Eye (tissue), 1 donor: ENCODE data around the gene MYZAP.

Source experiments
- DNase-seq: peaks from one replicate; pipeline ENCODE4 v3.0.0-alpha.2; 2015

MYZAP gene

DNA sequence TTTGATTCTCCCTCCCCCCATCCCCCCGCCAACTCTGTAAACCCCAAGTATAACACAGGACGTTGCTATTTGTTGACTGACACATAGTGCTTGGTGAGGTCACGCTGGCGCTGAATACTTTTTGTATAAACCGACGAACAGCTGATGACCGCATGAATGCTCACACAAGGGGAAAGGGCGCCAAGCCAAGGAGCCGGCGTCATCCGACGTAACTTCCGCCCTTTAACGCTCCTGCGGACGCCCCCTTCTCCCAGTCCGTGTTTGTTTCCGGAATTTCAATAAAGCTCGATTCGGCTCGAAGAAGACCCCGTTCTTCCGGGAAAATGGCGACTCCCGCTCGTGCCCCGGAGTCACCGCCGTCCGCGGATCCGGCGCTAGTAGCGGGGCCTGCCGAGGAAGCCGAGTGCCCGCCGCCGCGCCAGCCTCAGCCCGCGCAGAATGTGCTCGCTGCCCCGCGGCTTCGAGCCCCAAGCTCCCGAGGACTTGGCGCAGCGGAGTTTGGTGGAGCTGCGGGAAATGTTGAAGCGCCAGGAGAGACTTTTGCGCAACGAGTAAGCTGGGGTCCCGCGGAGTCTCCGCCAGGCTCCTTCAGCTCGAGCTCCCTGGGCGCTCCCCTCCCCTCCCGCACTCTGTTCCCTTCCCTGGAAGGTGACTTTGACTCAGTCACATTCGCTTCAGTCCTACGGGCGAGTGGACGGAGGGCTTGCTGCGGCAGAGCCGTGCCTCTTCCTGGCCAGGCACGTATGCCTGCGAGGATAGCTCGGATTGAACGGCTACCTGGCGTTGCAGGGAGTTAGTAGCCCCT lies 114.9 kb downstream of the MYZAP start, which contains the start of gene POLR2M:
Gene POLR2M (plus strand): TSS at position 310 of the 805 bp plus-strand sequence. CDS start 129 bp downstream, at position 439.
- DNase-seq, result peak; percentile 99

DNA sequence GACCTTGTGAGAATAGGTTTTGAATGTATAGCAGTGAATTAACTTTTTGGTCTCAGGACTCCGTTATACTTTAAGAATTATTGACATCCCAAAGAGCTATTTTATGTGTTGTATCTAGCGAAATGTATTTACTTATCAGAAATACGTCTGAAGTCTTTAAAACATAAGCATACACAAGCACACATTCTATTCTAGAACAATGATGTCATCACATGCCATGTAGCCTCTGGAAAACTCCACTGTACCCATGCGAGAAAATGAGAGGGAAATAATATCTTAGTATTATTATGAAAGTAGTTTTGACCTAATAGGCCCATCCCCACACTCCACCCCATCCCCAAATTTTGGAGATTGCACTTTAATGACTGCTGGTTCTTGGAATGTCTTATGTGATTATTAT lies 116.3 kb downstream of the MYZAP start:
- no peak for DNase-seq

DNA sequence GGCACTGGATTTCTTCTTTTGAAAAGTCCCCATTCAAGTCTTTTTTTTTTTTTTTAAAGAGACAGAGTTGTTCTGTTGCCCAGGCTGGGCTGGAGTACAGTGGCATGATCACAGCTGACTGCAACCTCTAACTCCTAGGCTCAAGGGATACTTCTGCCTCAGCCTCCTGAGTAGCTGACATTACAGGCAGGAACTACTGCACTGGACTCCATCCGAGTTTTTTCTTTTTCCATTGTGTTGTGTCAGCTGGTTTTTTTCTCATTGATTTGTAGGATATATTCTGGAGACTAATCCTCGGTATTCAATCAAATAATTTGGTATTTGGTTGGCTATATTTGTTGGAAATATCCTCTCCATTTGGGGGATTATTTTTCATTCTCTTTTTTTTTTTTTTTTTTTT lies 126.6 kb downstream of the MYZAP start:
- DNase-seq, result no peak

DNA sequence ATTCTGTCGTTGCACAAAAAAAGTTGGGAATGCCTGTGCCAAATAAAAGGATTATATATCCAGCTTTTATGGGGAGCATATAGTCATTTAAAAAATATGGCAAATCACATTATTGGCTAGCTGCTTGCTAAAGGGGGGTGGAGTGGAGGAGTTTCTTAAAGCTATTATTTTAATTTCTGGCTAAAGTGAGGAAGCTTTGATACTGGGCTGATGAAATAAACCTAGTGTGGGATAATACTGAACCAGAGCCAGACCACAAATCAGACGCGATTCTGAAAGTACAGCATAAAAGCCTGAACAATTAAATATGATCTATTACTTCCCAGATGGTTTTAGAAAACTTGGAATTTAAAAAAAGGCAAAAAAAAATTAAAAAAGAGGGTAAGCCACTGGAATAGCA lies 129.2 kb downstream of the MYZAP start:
- no peak for DNase-seq

DNA sequence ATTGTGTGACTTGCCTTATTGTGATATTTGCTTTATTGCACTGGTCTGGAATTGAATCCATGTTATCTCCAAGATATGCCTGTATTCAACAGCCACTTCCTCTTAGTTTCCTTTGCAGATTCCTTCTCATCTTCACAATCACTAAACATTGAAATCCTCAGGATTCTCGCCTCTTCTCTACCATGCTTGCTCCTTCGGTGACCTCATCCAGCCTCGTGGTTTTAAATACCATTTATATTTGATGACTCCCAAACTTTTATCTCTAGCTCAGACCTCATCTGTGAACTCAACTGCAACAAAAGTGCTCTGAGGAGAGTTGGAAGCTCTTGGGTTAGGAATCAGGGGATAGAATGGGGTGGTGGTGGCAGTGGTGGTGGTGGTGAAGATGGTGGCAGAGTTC lies 134.7 kb downstream of the MYZAP start:
- DNase-seq, result no peak

DNA sequence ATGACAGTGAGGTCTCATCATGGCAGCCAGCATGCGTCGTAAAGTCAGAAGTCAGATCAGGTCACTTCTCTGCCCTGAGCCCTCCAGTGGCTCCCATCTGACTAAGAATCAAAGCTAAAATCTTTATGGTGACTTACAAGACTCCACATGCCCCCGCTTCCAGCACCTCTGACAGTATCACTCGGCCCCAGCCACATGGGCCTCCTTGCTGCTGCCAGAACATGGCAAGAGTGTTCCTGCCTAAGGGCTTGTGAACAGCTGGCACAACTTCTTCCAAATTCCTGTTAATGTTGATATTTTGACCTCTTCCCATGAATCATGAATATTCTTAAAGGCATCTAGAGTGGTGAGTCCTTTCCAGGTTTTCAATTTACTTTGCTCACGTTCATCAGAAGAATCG lies 135.3 kb downstream of the MYZAP start:
- no peak for DNase-seq

DNA sequence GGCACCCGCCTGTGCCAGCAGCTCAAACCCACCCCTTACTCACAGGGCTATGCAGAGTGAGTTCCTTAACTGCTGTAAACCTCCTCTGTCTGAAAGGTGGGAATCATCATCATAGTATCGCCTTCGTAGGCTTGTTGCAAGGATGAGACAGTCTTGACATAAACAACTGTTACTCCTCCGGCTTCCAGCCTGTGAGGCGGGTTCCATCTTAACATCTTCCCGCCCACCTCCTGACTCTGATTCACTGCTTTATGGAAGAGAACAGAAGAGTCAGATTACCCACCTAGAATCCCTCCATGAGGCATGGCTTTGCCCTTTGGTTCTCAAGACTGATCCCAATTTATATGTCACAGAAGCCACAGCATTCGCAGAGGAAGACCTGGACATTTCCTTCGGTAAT lies 136.7 kb downstream of the MYZAP start:
- DNase-seq, result no peak

DNA sequence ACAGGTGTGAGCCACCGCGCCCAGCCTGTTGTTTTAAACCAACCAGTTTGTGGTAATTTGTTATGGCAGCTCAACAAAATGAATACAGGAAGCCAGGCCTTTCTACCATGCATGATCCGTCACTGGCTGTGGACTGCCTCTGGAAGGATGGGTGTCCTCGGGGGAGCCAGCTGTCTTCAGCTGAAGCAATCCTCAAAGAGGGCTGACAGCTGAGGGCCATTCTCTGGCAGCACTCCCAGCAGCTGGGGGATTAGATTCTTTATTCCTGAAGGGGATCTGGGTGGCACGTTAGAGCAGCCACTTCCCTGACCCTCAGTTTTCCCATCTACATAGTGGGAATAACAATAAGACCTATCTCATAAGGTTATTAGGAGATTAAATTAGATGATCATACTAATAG lies 139.2 kb downstream of the MYZAP start:
- DNase-seq, result no peak

DNA sequence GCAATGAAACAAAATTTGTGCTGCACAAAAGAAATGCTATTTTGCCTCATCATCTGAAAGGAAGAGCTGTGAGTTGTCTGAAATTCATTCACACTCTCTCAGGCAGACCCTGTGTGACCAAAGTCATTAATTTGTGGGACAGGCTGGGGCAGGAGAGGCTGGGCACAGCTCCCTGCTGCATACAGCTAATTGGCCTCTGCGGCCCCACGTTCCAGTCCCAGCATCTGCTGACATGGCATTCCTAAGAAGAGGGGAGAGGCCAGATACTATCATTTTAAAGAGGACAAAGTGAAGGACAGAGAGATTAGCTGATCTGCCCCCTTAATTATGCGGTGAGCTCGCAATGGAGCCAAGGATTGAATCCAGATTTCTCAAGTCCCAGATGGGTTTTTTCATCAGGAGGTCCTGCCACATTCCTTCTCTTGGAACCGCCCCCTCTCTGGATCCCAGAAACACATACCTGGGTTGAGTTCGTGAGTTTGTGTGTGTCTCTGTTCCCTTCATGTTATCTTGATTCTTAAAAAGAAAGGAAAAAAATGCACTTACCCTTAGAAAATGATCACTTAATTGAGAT lies 139.9 kb downstream of the MYZAP start:
- no peak for DNase-seq

DNA sequence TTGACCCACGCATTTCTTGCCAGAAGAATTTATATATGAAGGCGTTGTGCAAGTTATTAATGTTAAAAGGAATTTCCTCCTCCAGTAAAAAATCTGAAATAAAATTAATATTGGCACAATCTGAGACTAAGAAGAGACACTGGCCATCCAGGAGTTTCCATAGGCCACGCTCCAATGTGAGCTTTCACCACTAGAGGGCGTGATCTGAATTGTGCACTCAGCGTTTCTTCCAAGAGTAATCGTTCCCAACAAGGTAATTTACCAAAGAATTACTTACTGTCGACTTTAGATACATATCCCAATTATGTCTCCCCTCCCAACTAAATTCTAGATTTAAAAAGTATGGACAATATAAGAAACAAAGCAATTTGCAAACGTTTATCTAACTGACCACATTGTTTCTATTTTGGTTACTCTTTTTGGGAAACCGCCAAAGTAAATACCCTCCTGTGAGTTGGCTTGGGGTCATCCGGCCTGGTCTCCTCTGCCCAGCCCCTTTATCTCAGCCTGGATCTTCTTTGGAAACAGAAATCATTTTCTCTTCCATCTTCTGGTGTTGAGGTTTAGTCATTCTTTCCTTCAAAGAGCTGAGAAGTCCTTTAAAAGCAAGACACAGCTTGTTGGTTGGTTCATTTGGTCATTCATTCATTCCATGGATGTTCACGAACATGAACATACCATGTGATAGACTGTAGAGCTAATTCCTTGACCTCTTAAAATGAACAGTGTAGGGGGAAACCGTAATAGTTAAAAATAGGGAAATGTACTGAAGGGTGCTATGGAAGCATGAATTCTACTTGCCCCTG lies 141.0 kb downstream of the MYZAP start:
- DNase-seq, result peak; percentile 75

DNA sequence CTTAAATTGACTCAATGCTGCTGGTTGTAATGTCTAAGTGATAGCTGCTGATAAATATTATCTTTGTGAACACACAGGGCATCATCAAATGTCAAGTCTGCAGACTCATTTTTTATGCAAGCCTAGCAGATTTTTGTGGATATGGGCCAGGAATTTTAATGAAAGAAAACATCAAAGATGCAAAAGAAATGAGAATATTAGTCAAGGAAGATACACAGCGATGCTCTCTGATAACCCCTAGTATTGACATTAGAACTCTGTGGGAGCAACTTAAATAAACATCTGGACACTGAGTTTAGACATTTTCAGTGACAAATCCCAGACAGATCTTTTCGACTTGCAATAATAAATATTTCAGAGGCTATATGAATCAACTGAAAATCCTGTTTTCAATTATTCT lies 143.2 kb downstream of the MYZAP start:
- peak; percentile 58 for DNase-seq
